ENCODE measurements around the gene TNFSF12.
"Not testable (repeated sequence)": the region's sequence is repeated elsewhere in the genome, so short reads cannot be mapped to it uniquely, and the experiment has no call there.

TNFSF12 gene

DNA sequence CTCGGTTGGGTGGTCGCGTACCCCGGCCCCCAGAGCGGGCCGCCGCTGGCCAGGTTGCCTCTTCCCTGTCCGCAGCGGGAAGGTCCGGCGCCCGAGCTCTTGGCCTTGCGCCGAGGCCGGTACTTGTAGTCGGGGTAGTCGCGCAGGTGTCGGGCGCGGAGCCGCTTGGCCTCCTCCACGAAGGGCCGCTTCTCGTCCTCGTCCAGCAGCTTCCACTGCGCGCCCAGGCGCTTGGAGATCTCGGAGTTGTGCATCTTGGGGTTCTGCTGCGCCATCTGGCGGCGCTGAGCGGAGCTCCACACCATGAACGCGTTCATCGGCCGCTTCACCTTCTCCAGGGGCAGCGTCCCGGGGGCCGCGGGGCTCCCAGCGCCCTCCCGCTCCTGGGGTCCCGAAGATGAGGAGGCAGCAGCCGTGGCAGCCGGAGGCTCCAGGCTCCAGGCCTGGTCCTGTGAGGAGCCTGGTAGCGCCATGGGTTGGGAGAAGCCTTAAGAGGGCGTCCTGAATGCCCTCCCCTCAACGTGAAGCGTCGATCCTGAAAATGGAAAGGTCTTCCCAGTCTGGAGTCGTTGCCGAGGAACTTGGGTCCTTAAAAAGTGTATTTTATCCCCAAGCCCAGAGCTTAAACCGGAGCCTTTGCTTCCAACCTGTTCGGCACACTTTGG is 40.5 kb downstream of the TNFSF12 start:
- peak; percentile 10 to 20 for DNase-seq

DNA sequence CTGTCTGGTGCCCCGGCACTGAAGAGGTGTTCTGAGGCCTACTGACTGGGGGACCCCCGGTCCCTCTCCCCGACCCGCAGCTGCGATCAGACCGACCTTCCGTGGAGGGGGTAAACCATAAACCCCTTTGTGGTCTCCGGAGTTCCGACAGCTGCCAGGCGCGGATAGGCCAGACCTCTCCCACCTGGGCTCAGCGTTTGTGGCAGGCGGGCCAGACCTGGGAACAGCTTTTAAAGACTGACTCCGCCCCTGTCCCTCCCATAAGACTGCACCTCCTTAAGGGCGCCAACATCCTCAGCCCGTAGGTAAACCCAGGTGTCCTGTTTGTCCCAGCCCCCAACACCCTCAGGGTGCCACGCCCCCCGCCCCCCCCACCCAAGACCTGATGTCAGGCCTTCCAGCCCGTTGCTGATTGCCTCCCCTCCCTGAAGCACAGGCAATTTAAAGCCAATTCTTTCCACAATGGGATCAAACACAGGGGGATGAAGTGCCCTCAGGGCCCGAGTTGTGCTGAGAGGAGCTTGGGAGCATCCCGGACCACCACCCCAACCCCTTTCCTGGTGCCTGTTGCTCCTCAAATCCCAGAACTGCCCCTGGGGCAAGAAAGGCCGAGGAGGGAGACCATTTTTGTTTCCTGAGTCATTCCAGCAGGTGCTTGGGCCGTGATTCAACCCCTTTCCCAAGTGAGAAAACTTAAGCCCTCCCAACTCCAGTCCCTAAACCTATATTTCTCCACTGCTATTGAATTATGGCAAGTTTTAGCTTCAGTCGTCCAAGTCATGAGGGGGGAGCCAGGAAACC is 41.2 kb downstream of the TNFSF12 start, which contains the start of gene SOX15:
Gene SOX15, minus strand, starts transcription at position 204 of the 801 bp plus-strand sequence. CDS start 418 bp downstream, outside the sequence.
- no peak for DNase-seq

DNA sequence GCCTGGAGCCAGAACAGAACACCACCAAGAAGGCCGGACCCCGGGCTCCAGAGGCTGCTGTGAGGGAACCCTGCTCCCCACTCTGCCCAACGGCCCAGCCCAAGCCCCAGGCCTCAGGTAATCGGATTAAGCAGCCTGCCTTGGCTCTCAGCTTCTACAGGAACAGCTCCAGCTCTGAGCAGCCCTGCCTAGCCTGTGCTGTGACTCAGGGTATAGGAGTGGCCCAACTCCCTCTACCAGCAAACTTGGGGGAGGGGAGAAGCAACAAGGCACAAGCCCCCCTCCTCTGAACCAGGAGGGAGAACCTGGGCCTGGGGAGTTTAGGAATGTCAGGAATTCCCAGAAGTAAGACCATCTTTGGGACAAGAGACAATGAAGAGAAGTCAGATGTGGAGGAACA is 41.9 kb downstream of the TNFSF12 start:
- DNase-seq: no peak

DNA sequence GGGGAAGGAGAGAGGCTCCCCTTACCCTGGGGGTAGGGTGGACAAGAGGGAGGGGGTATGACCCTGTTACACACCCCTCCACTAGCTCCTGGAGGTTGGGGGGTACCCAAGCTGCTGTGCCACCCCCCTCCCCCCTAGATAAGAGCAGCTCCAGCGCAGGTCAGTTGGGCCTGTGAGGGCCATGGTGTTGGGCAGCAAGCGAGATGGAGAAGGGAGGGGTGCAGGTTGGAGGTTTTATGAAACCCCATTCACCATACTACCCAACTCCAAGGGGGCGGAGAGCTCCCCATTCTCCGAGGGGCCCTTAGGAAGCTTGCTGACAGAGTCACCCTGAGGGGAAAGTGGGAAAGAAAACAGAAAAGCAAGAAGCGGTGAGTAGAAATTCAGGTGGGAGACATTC is 42.7 kb downstream of the TNFSF12 start:
- no peak for DNase-seq

DNA sequence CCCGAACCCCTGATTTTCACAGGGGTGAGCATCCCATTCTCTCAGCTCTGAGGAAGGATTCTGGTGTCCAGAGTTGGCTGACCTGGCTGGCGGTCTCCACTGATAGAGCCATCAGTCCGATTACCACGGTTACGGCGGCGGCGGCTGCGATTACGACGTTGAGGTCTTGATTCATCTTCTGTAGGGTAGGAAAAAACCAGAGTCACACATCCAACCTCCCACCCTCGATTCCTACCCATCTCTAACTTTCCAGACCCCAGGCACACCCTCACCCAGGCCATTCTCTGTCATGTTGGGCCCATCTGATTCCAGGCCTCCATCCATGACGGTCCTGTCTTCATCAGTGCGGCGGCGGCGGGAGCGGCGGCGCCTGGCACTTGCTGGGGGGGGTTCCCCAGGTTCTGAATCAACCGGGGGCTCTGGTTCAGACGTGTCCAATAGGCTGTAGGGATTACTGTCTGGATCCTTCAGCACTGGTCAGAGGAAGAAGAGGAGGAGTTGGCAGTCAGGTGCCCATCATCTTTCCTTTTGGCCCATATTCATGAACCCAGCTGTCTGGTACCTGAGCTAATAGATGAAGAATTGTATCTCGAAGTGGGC is 43.7 kb downstream of the TNFSF12 start:
- no peak for DNase-seq

DNA sequence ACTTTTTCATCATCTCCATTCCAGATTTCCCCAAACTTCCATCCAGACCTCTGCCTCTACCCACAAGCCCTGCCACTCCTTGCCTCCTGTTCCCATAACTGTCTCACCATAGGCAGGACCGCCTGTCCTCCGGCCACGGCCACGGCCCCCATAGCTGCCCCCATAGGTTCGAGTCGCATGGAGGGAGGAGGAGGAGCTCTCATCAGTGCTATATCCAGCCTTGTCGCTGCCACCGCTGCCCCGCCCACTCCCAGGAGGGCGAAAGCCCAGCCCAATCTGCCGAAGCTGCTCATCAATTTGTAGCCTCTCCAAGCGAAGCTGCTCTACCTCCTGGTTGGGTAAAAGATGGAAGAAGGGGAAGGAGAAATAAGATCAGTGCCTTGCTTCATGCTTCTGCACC is 44.4 kb downstream of the TNFSF12 start:
- no peak for DNase-seq

DNA sequence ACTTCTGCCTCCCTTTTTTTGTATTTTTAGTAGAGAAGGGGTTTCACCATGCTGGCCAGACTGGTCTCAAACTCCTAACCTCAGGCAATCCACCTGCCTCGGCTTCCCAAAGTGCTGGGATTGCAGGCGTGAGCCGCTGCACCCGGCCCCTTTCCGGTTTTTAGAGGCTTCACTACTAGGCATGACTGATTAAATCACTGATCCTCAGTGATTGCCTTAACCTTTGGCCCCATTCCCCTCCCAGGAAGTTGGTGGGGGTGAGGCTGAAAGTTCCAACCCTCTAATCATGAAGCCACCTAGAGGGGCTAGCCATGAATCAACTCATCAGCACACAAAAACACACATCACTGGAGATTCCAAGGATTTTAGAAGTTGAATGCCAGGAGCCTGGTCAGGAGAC is 48.7 kb downstream of the TNFSF12 start:
- not testable (repeated sequence) for DNase-seq

DNA sequence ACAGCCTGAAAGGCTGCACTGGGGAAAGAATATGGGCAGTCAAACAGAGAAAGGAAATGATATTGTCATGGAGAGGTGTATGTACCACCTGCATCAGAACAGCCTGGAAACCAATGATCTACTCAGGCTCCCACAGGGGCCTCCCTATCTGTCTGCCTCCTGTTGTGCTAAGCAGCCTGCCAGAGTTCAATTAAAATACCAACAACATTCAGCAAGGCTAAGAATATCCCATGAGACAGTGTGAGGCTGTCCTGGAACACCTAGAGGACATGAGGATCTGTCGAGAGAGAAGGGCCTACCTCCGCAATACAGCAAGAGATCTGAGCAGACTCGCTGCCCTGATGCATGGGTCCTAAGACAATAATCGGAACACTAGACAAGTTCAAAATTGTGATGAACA is 57.4 kb downstream of the TNFSF12 start:
- DNase-seq: no peak
